GM12865 (cell line): ENCODE data around the gene UFC1.

Experiments
- DNase-seq: peaks from one replicate; pipeline ENCODE4 v3.0.0; 2010; ENCODE audit warnings: low read depth
- H3K4me3 ChIP-seq: 2 replicates; pipeline ENCODE4 v1.5.1; 2011; ENCODE audit warnings: mild to moderate bottlenecking, low read depth, low read length, control low read depth
- CTCF ChIP-seq: IDR thresholded peaks from 2 replicates; pipeline ENCODE4 v1.5.1; 2011; ENCODE audit warnings: low read length, control low read depth, low read depth, inconsistent platforms; ENCODE audit not compliant: insufficient read depth; ENCODE audit errors: missing control alignments

The UFC1 gene

GRCh38 chr1:161162806-161163205, 9.0 kb downstream of the UFC1 start:
- no peak for DNase-seq
- H3K4me3 ChIP-seq = no peak overlapping the region
- TF ChIP-seq CTCF = no peak

- TF ChIP-seq CTCF = no peak
- DNase-seq = no peak
- H3K4me3 ChIP-seq = no peak overlapping the region
Measured at GRCh38 chr1:161163793-161164192, 10.0 kb downstream of the UFC1 start.

- peak overlapping the region; percentile 82 for H3K4me3 ChIP-seq
- DNase-seq = no peak
- no peak for TF ChIP-seq CTCF
Measured at GRCh38 chr1:161164901-161165610, 11.3 kb downstream of the UFC1 start.

- peak; percentile 99 for DNase-seq
- peak; percentile 62 for TF ChIP-seq CTCF
- peak within 1 kb of the TSS; percentile 82 for H3K4me3 ChIP-seq
Measured at GRCh38 chr1:161165742-161166668, 12.2 kb downstream of the UFC1 start, which contains the start of gene PPOX. TSS of gene PPOX (plus strand) at chr1:161166426. CDS start at chr1:161166848, 422 bp downstream.

- DNase-seq = no peak
- peak overlapping the region; percentile 82 for H3K4me3 ChIP-seq
- TF ChIP-seq CTCF = no peak
Measured at GRCh38 chr1:161166669-161167548, 13.1 kb downstream of the UFC1 start.

- TF ChIP-seq CTCF = no peak
- H3K4me3 ChIP-seq = no peak overlapping the region
- no peak for DNase-seq
Measured at GRCh38 chr1:161168906-161169305, 15.1 kb downstream of the UFC1 start.
